K562 (cell line): ENCODE data around the gene WBP2NL. TPM values are rescaled to one million over a fixed set of nuclear protein-coding genes. Genes with fewer than 3 reads are reported as not detected.

ENCODE experiments used
- ATAC-seq: fragments of 200-7000 bp; cut with Tn5 transposase; 3 replicates; pipeline ENCODE4 v1.9.1; 2020; ENCODE audit warnings: moderate library complexity
- BruUV-seq: library from RNA; stranded (reverse); fragments of 400-500 nt; replicated peaks from 2 replicates; lab custom pipeline; 2021; lab: Mats Ljungman, UMichigan
- CTCF ChIA-PET: fragments of 300-600 bp; formaldehyde crosslinking; extraction: SDS; loops from one replicate; lab custom pipeline; 2021; ENCODE audit warnings: low intra/inter-chr PET ratio; lab: Yijun Ruan, JAX
- POLR2A ChIA-PET: fragments of 300-600, 350-650 bp; sonication (Branson Sonifier 250); formaldehyde crosslinking; extraction: SDS; loops from one replicate; lab custom pipeline; 2021; ENCODE audit warnings: antibody characterized with exemption, inconsistent platforms; lab: Yijun Ruan, JAX
- DNase-seq, 4 experiments: peaks; one replicate each; pipeline versions ENCODE4 v3.0.0 to v3.0.0-alpha.2; 2011 to 2018; ENCODE audit warnings: low spot score in 3 of 4, mixed read lengths in 3 of 4; ENCODE audit errors: extremely low read depth in 1 of 4
- FAIRE-seq: peaks from 2 replicates; lab custom pipeline; 2011; peaks lifted over from hg19 to GRCh38; lab: Jason Lieb, UNC
- H2AFZ ChIP-seq: 2 replicates; pipeline ENCODE4 v1.6.0; 2011; ENCODE audit warnings: low read depth, low read length, control low read depth, inconsistent platforms
- H3K27ac ChIP-seq: fragments of 200-600 bp; 3 replicates; pipeline ENCODE4 v1.8.0; 2011; ENCODE audit warnings: low read depth, mild to moderate bottlenecking, control low read depth, inconsistent platforms, low read length, moderate library complexity, mixed read lengths; ENCODE audit errors: extremely low read depth
- H3K27me3 ChIP-seq, 2 experiments: fragments of 300-600 bp in 1 of 2; 2 replicates in 1 of 2; 3 replicates in 1 of 2; pipeline versions ENCODE4 v1.6.0 to v1.8.0; 2011; ENCODE audit warnings: inconsistent platforms in 2 of 2, low read length in 2 of 2, mild to moderate bottlenecking in 1 of 2, mixed read lengths in 1 of 2, moderate library complexity in 1 of 2; ENCODE audit not compliant: control insufficient read depth in 2 of 2, insufficient read depth in 2 of 2
- H3K36me3 ChIP-seq: fragments of 300-600 bp; 3 replicates; pipeline ENCODE4 v1.8.0; 2011; ENCODE audit warnings: mild to moderate bottlenecking, low read length, inconsistent platforms; ENCODE audit not compliant: control insufficient read depth, insufficient read depth
- H3K4me1 ChIP-seq, 2 experiments: fragments of 200-600 bp in 1 of 2; replicated peaks in 1 of 2; 2 replicates in 1 of 2; 3 replicates in 1 of 2; pipeline versions ENCODE4 v1.5.1 to v1.8.0; 2011; ENCODE audit warnings: inconsistent platforms in 2 of 2, low read length in 2 of 2, mild to moderate bottlenecking in 1 of 2, mixed read lengths in 1 of 2, moderate library complexity in 1 of 2; ENCODE audit not compliant: control insufficient read depth in 2 of 2, insufficient read depth in 2 of 2
- H3K4me2 ChIP-seq: 2 replicates; pipeline ENCODE4 v1.6.1; 2011; ENCODE audit warnings: low read length, control low read depth, inconsistent platforms, mixed read lengths; ENCODE audit not compliant: insufficient read depth
- H3K4me3 ChIP-seq: fragments of 200-600 bp; sonication (generic), shearing (Covaris generic); 2 replicates; pipeline ENCODE4 v1.5.1; 2016; ENCODE audit warnings: control low read depth, inconsistent platforms
- H3K79me2 ChIP-seq: fragments of 200-600 bp; 3 replicates; pipeline ENCODE4 v1.8.0; 2011; ENCODE audit warnings: low read length, inconsistent platforms; ENCODE audit not compliant: control insufficient read depth, insufficient read depth
- H3K9ac ChIP-seq, 2 experiments: 2 replicates each; pipeline versions ENCODE4 v1.6.0 to v1.6.1; 2011; ENCODE audit warnings: low read depth in 2 of 2, low read length in 2 of 2, control low read depth in 1 of 2, inconsistent platforms in 1 of 2, mild to moderate bottlenecking in 1 of 2, mixed read lengths in 1 of 2; ENCODE audit not compliant: insufficient read depth in 1 of 2
- H3K9me1 ChIP-seq: one replicate; pipeline ENCODE4 v1.6.0; 2011; ENCODE audit warnings: inconsistent platforms, mild to moderate bottlenecking, low read length, moderate library complexity; ENCODE audit not compliant: control insufficient read depth, insufficient read depth
- H3K9me3 ChIP-seq: replicated peaks from 2 replicates; pipeline ENCODE4 v1.5.1; 2011; ENCODE audit warnings: low read depth, low read length, inconsistent platforms; ENCODE audit not compliant: control insufficient read depth, insufficient read depth
- H4K20me1 ChIP-seq: replicated peaks from 2 replicates; pipeline ENCODE4 v1.6.1; 2011; ENCODE audit warnings: low read length, inconsistent platforms, mixed read lengths; ENCODE audit not compliant: control insufficient read depth, insufficient read depth
- ADNP ChIP-seq: fragments of 200-800 bp; sonication (Bioruptor generic); IDR thresholded peaks from 2 replicates; pipeline ENCODE4 v1.6.1; 2016; ENCODE audit warnings: missing genetic modification characterization, missing compliant biosample characterization
- CHD2 ChIP-seq: IDR thresholded peaks from 2 replicates; pipeline ENCODE4 v1.6.1; 2011; ENCODE audit warnings: low read depth, low read length
- KDM2B ChIP-seq: fragments of 250-450 bp; sonication (Bioruptor Pico); IDR thresholded peaks from 2 replicates; pipeline ENCODE4 v1.8.0; 2021; ENCODE audit warnings: mild to moderate bottlenecking, moderate library complexity
- LARP7 ChIP-seq: fragments of 450-650 bp; IDR thresholded peaks from 2 replicates; pipeline ENCODE4 v1.6.1; 2016
- NFATC3 ChIP-seq: fragments of 450-650 bp; IDR thresholded peaks from 2 replicates; pipeline ENCODE4 v1.6.1; 2017; ENCODE audit warnings: mild to moderate bottlenecking
- NFE2L1 ChIP-seq: fragments of 450-650 bp; IDR thresholded peaks from 2 replicates; pipeline ENCODE4 v1.6.1; 2016; ENCODE audit warnings: missing genetic modification characterization, low read depth, mild to moderate bottlenecking, missing compliant biosample characterization, moderate library complexity, borderline replicate concordance
- NR1H2 ChIP-seq: sonication (generic); formaldehyde crosslinking; IDR thresholded peaks from 2 replicates; pipeline ENCODE4 v1.4.0; 2020; ENCODE audit warnings: mild to moderate bottlenecking, missing genetic modification reagents
- SMAD1 ChIP-seq: fragments of 150-350 bp; IDR thresholded peaks from 2 replicates; pipeline ENCODE4 v1.6.1; 2014; ENCODE audit warnings: low read length, low read depth; ENCODE audit not compliant: partially characterized antibody
- SREBF2 ChIP-seq: sonication (generic); formaldehyde crosslinking; IDR thresholded peaks from 2 replicates; pipeline ENCODE4 v1.4.0; 2020; ENCODE audit warnings: mild to moderate bottlenecking, missing genetic modification reagents
- SRF ChIP-seq, 2 experiments: fragments of 250-450, 450-650 bp in 1 of 2; sonication (Bioruptor Pico) in 1 of 2; sonication (generic) in 1 of 2; formaldehyde crosslinking; IDR thresholded peaks; 2 replicates each; pipeline versions ENCODE4 v1.5.0 to v1.5.1; 2020 to 2022; ENCODE audit warnings: mild to moderate bottlenecking in 1 of 2, missing genetic modification reagents in 1 of 2
- TCF7 ChIP-seq: sonication (generic); IDR thresholded peaks from 2 replicates; pipeline ENCODE4 v1.6.1; 2016; ENCODE audit warnings: antibody characterized with exemption, borderline replicate concordance
- ZNF384 ChIP-seq: IDR thresholded peaks from 2 replicates; pipeline ENCODE4 v1.6.1; 2012; ENCODE audit warnings: low read depth, low read length, improper control_type of control experiment
- ZNF395 ChIP-seq: fragments of 200-800 bp; sonication (Bioruptor generic); IDR thresholded peaks from 2 replicates; pipeline ENCODE4 v1.6.1; 2017; ENCODE audit warnings: missing genetic modification characterization, missing compliant biosample characterization
- ZNF764 ChIP-seq: fragments of 250-450 bp; sonication (Bioruptor Pico); IDR thresholded peaks from 2 replicates; pipeline ENCODE4 v1.4.0; 2020; ENCODE audit warnings: low read depth, mild to moderate bottlenecking, moderate library complexity
- ZNF780A ChIP-seq: fragments of 250-450 bp; sonication (Bioruptor Pico); IDR thresholded peaks from 2 replicates; pipeline ENCODE4 v1.5.0; 2021; ENCODE audit warnings: mild to moderate bottlenecking
- WGBS: fragments of 100-300 bp; shearing (Covaris generic); methylation state at CpG from one replicate; pipeline ENCODE4 v1.1.6; 2016; ENCODE audit warnings: low coverage, mixed read lengths; ENCODE audit not compliant: insufficient coverage; ENCODE audit errors: missing lambda C conversion rate; 5-methylcytosine and 5-hydroxymethylcytosine counted together
- in situ Hi-C: fragments of 300-500 bp; cut with MboI; formaldehyde crosslinking; loops from 4 replicates; pipeline ENCODE4 v1.15.0; 2018; ENCODE audit warnings: inconsistent platforms, mixed read lengths
- intact Hi-C: fragments of 100-400 bp; cut with micrococcal nuclease; formaldehyde crosslinking; loops from 2 replicates; pipeline ENCODE4 v1.14.2; 2022
- polyA plus RNA-seq, 8 experiments: library from polyadenylated mRNA; depleted of rRNA in 4 of 8; stranded (reverse) in 5 of 8; unstranded in 3 of 8; fragments of >200 nt; fragmentation: Nextera tagmentation in 2 of 8; fragmentation: Illumina TruSeq in 1 of 8; extraction: Ambion mirVana in 2 of 8; extraction: Trizol in 1 of 8; gene quantifications; 2 replicates each; pipeline versions ENCODE4 v1.2.1 to v1.2.3, GENCODE V29; 2011 to 2014; ENCODE audit warnings: inconsistent platforms in 1 of 8, missing spikeins in 1 of 8
- total RNA-seq, 7 experiments: library from RNA; depleted of rRNA in 6 of 7; stranded (reverse); fragments of >200 nt in 6 of 7; fragmentation: Illumina TruSeq in 2 of 7; extraction: Trizol in 2 of 7; gene quantifications; 2 replicates each; pipeline versions ENCODE4 v1.2.1 to v1.2.3, GENCODE V29; 2011 to 2021; ENCODE audit warnings: low replicate concordance in 1 of 7

WBP2NL gene
- total and polyA plus RNA-seq, 9 of the 15 experiments (the other 6 are each of a cell fraction or from before 2014, with no cell fraction given) = not detected

DNA sequence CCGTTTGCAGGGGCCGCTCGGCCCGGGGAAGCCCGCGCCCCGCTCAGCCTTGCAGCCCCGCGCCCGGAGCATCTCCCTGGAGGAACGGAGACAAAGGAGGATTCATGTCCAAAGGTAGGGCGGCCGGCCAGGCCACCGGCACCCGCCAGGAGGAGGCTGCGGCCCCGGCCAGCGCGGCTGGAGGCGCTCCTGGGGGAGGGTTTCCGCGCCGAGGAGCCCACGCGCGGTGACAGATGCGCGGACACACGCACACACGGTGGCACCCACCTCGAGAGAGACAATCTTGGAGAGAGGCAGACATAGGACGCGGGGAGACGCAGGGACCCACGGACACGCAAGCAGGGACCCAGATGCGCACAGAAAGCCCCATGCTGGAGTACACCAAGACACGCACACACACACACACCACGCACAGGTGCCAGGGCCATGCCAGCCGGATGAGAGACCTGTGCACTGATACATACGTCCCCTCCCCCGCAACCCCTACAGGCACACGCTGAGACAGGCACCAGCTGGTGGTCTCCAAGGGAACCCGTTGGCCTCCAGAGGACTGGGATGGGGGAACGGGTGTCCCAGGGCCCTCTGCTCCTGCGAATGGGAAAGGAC, 21.5 kb upstream of the WBP2NL start:
- Histone ChIP-seq H2AFZ (no peak overlapping the region), H3K9ac (no peak overlapping the region; a peak in 1 of 4 replicates), H3K9me1 (no peaks in the 10 kb centered on the region), H3K4me1 (peaks cover 0 to 11% of the 10 kb centered on the region in 2 experiments; a peak in 2 of 5 replicates), H3K27ac (no peak overlapping the region), H4K20me1 (no peaks in the 10 kb centered on the region), H3K4me3 (no peak overlapping the region), H3K9me3 (no peaks in the 10 kb centered on the region), H3K27me3 (peaks cover 9 to 61% of the 10 kb centered on the region in 2 experiments; a peak in 4 of 5 replicates), H3K79me2 (no peaks in the 10 kb centered on the region), H3K36me3 (no peaks in the 10 kb centered on the region), H3K4me2 (no peak overlapping the region)
- in situ Hi-C loops (no loop called here), intact Hi-C loops (no loop called here)
- FAIRE-seq (no peak), ATAC-seq (no peak), DNase-seq (no peak)
- WGBS = 13% methylated on average over 31 of the region's 46 CpGs
- ChIA-PET POLR2A (interaction anchor here (0.6 kb wide), 1 partner anchor 126 kb away, joined by 3 read pairs; no protein-coding TSS in a partner anchor), CTCF (no interaction called here)
- TF ChIP-seq SMAD1 (no peak), LARP7 (no peak), KDM2B (CRISPR knock-in tag) (no peak), SREBF2 (CRISPR knock-in tag) (no peak), NFATC3 (no peak), SRF (CRISPR knock-in tag; IDR thresholded peaks at IDR 0.05) (no peak), ZNF395 (no peak), ZNF764 (CRISPR knock-in tag) (no peak), NFE2L1 (no peak), ZNF780A (CRISPR knock-in tag) (no peak), NR1H2 (CRISPR knock-in tag) (no peak), ZNF384 (no peak), TCF7 (no peak), CHD2 (no peak), ADNP (tag) (no peak)
- BruUV-seq = no TSS peak
